Activated CD4-positive, alpha-beta memory T cell treated with anti-CD3 and anti-CD28 coated beads for 36 hours (primary cell): Measurements from ENCODE around the gene RBPJ. TPM values are rescaled to one million over a fixed set of nuclear protein-coding genes. Genes with fewer than 3 reads are reported as not detected.
A peak's percentile ranks its signal among the peaks of the same experiment; 100 is the strongest.

ENCODE experiments used
- CTCF ChIA-PET: fragments of 350-600 bp; sonication (Branson Sonifier 250); formaldehyde crosslinking; loops from one replicate; lab custom pipeline; 2021; ENCODE audit warnings: antibody characterized with exemption, inconsistent platforms; lab: Charles Lee
- POLR2A ChIA-PET: fragments of 350-600 bp; sonication (Branson Sonifier 250); formaldehyde crosslinking; loops from one replicate; lab custom pipeline; 2021; ENCODE audit warnings: antibody characterized with exemption; lab: Charles Lee
- DNase-seq: peaks from one replicate; pipeline ENCODE4 v3.0.0-alpha.2; 2020
- H3K27ac Mint-ChIP-seq: one replicate; pipeline ENCODE4 v1.8.0; 2021; ENCODE audit warnings: mixed read lengths
- H3K27me3 Mint-ChIP-seq: one replicate; pipeline ENCODE4 v1.8.0; 2021; ENCODE audit warnings: mixed read lengths
- H3K36me3 Mint-ChIP-seq: one replicate; pipeline ENCODE4 v1.8.0; 2021; ENCODE audit warnings: mixed read lengths
- H3K4me1 Mint-ChIP-seq: one replicate; pipeline ENCODE4 v1.8.0; 2021; ENCODE audit warnings: low read depth, mixed read lengths
- H3K4me3 Mint-ChIP-seq: one replicate; pipeline ENCODE4 v1.8.0; 2021; ENCODE audit warnings: mild to moderate bottlenecking, mixed read lengths
- H3K9me3 Mint-ChIP-seq: one replicate; pipeline ENCODE4 v1.8.0; 2021; ENCODE audit warnings: mixed read lengths
- intact Hi-C: fragments of 100-400 bp; cut with micrococcal nuclease; formaldehyde crosslinking; loops from one replicate; pipeline ENCODE4 v1.15.1; 2023
- total RNA-seq, 2 experiments: library from RNA; stranded (reverse); gene quantifications; one replicate each; pipeline ENCODE4 v1.2.3, GENCODE V29; 2021

RBPJ gene
- total RNA-seq, 2 experiments from 2014 or later = 262 to 269 TPM

GRCh38 chr4:26322346-26322745 is 1.5 kb downstream of the RBPJ start:
- Mint-ChIP-seq H3K36me3 (peaks cover 38% of the 10 kb centered on the region), H3K4me1 (peaks cover 43% of the 10 kb centered on the region), H3K27me3 (no peaks in the 10 kb centered on the region), H3K9me3 (peaks cover 8% of the 10 kb centered on the region), H3K27ac (peak overlapping the region; percentile 90), H3K4me3 (peak overlapping the region; percentile 86)
- intact Hi-C loops = loop anchor here (5.0 kb wide), 4 partner anchors 190 to 680 kb away; partner anchors contain the start of genes SMIM20 and TBC1D19
- CTCF ChIA-PET = interaction anchor here (1.6 to 3.9 kb wide), 2 partner anchors 88 to 128 kb away, joined by 3 to 15 read pairs; no protein-coding TSS in a partner anchor
- peak; percentile 46 for DNase-seq
- POLR2A ChIA-PET = interaction anchor here (3.0 kb wide), 1 partner anchor 247 kb away, joined by 36 read pairs; no protein-coding TSS in a partner anchor

- Mint-ChIP-seq H3K9me3 (no peaks in the 10 kb centered on the region), H3K27me3 (no peaks in the 10 kb centered on the region), H3K36me3 (peaks cover 32% of the 10 kb centered on the region), H3K4me3 (peak overlapping the region; percentile 86), H3K4me1 (peaks cover 39% of the 10 kb centered on the region), H3K27ac (peak overlapping the region; percentile 90)
- ChIA-PET POLR2A (interaction anchor here (0.6 to 3.0 kb wide), 2 partner anchors 47 to 248 kb away, joined by 3 to 36 read pairs; no protein-coding TSS in a partner anchor), CTCF (interaction anchor here (0.7 to 3.9 kb wide), 5 partner anchors 15 to 385 kb away, joined by 3 to 15 read pairs (median 4); no protein-coding TSS in a partner anchor)
- no peak for DNase-seq
- intact Hi-C loops = loop anchor here (2.0 to 5.0 kb wide), 5 partner anchors 192 to 678 kb away; partner anchors contain the start of genes SMIM20 and TBC1D19
Observed at GRCh38 chr4:26323821-26324220, 3.0 kb downstream of the RBPJ start.

GRCh38 chr4:26325191-26325590 is 4.4 kb downstream of the RBPJ start:
- POLR2A ChIA-PET = interaction anchor here (1.1 kb wide), 1 partner anchor 249 kb away, joined by 4 read pairs; no protein-coding TSS in a partner anchor
- intact Hi-C loops = loop anchor here (1.0 to 5.0 kb wide), 3 partner anchors 47 to 336 kb away; no protein-coding TSS in a partner anchor
- CTCF ChIA-PET = interaction anchor here (0.5 to 3.9 kb wide), 27 partner anchors 55 to 483 kb away, joined by 3 to 17 read pairs (median 3); no protein-coding TSS in a partner anchor
- Mint-ChIP-seq H3K36me3 (peaks cover 28% of the 10 kb centered on the region), H3K27ac (peak overlapping the region; percentile 78), H3K9me3 (no peaks in the 10 kb centered on the region), H3K27me3 (no peaks in the 10 kb centered on the region), H3K4me3 (peak overlapping the region; percentile 62), H3K4me1 (peaks cover 47% of the 10 kb centered on the region)
- DNase-seq = no peak

GRCh38 chr4:26326791-26327190 is 6.0 kb downstream of the RBPJ start:
- intact Hi-C loops = loop anchor here (5.0 kb wide), 1 partner anchor 46 kb away; no protein-coding TSS in a partner anchor
- peaks cover 62% of the 10 kb centered on the region for H3K4me1 Mint-ChIP-seq
- POLR2A ChIA-PET = interaction anchor here (0.6 kb wide), 1 partner anchor 258 kb away, joined by 5 read pairs; no protein-coding TSS in a partner anchor
- H3K27ac Mint-ChIP-seq = peak overlapping the region; percentile 13
- CTCF ChIA-PET = interaction anchor here (0.8 to 9.2 kb wide), 7 partner anchors 10 to 297 kb away, joined by 3 to 136 read pairs (median 4); no protein-coding TSS in a partner anchor
- H3K36me3 Mint-ChIP-seq = peaks cover 20% of the 10 kb centered on the region
- no peak overlapping the region for H3K4me3 Mint-ChIP-seq
- no peak for DNase-seq
- no peaks in the 10 kb centered on the region for H3K27me3 Mint-ChIP-seq
- no peaks in the 10 kb centered on the region for H3K9me3 Mint-ChIP-seq

GRCh38 chr4:26330186-26330787 is 9.5 kb downstream of the RBPJ start:
- DNase-seq = no peak
- peaks cover 53% of the 10 kb centered on the region for H3K4me1 Mint-ChIP-seq
- ChIA-PET POLR2A (interaction anchor here (0.7 to 1.5 kb wide), 3 partner anchors 43 to 79 kb away, joined by 3 to 4 read pairs (median 3); no protein-coding TSS in a partner anchor), CTCF (interaction anchor here (0.6 to 9.2 kb wide), 56 partner anchors 11 to 678 kb away, joined by 3 to 136 read pairs (median 4); no protein-coding TSS in a partner anchor)
- no peaks in the 10 kb centered on the region for H3K27me3 Mint-ChIP-seq
- no peak overlapping the region for H3K27ac Mint-ChIP-seq
- no peak overlapping the region for H3K4me3 Mint-ChIP-seq
- peaks cover under 1% of the 10 kb centered on the region for H3K36me3 Mint-ChIP-seq
- intact Hi-C loops = loop anchor here (1.0 kb wide), 1 partner anchor 80 kb away; no protein-coding TSS in a partner anchor
- no peaks in the 10 kb centered on the region for H3K9me3 Mint-ChIP-seq

GRCh38 chr4:26330946-26331345 is 10.1 kb downstream of the RBPJ start:
- ChIA-PET CTCF (interaction anchor here (0.7 to 9.2 kb wide), 37 partner anchors 11 to 677 kb away, joined by 3 to 136 read pairs (median 4); no protein-coding TSS in a partner anchor), POLR2A (interaction anchor here (0.6 to 1.5 kb wide), 2 partner anchors 78 to 83 kb away, joined by 3 to 4 read pairs; no protein-coding TSS in a partner anchor)
- Mint-ChIP-seq H3K27ac (no peak overlapping the region), H3K27me3 (no peaks in the 10 kb centered on the region), H3K4me1 (peaks cover 53% of the 10 kb centered on the region), H3K36me3 (peaks cover 2% of the 10 kb centered on the region), H3K4me3 (no peak overlapping the region), H3K9me3 (no peaks in the 10 kb centered on the region)
- DNase-seq = no peak
- intact Hi-C loops = loop anchor here (1.0 kb wide), 1 partner anchor 79 kb away; no protein-coding TSS in a partner anchor

GRCh38 chr4:26331380-26331950 is 10.7 kb downstream of the RBPJ start:
- no peak for DNase-seq
- H3K36me3 Mint-ChIP-seq = peaks cover 2% of the 10 kb centered on the region
- H3K4me1 Mint-ChIP-seq = peaks cover 57% of the 10 kb centered on the region
- no peak overlapping the region for H3K27ac Mint-ChIP-seq
- ChIA-PET CTCF (interaction anchor here (0.8 to 9.2 kb wide), 14 partner anchors 10 to 343 kb away, joined by 3 to 136 read pairs (median 8); no protein-coding TSS in a partner anchor), POLR2A (interaction anchor here (0.6 to 1.5 kb wide), 2 partner anchors 78 to 82 kb away, joined by 3 to 4 read pairs; no protein-coding TSS in a partner anchor)
- H3K4me3 Mint-ChIP-seq = no peak overlapping the region
- H3K9me3 Mint-ChIP-seq = no peaks in the 10 kb centered on the region
- intact Hi-C loops = no loop called here
- no peaks in the 10 kb centered on the region for H3K27me3 Mint-ChIP-seq

- Mint-ChIP-seq H3K4me3 (no peak overlapping the region), H3K27ac (no peak overlapping the region), H3K9me3 (no peaks in the 10 kb centered on the region), H3K36me3 (peaks cover 2% of the 10 kb centered on the region), H3K4me1 (peaks cover 50% of the 10 kb centered on the region), H3K27me3 (no peaks in the 10 kb centered on the region)
- CTCF ChIA-PET = interaction anchor here (9.2 kb wide), 1 partner anchor 75 kb away, joined by 136 read pairs; no protein-coding TSS in a partner anchor
- intact Hi-C loops = no loop called here
- DNase-seq = no peak
- POLR2A ChIA-PET = interaction anchor here (0.7 kb wide), 1 partner anchor 57 kb away, joined by 3 read pairs; no protein-coding TSS in a partner anchor
Observed at GRCh38 chr4:26334366-26334765, 13.6 kb downstream of the RBPJ start.

- ChIA-PET POLR2A (no interaction called here), CTCF (interaction anchor here (1.2 kb wide), 1 partner anchor 11 kb away, joined by 4 read pairs; no protein-coding TSS in a partner anchor)
- intact Hi-C loops = no loop called here
- no peaks in the 10 kb centered on the region for H3K27me3 Mint-ChIP-seq
- no peaks in the 10 kb centered on the region for H3K9me3 Mint-ChIP-seq
- peaks cover 5% of the 10 kb centered on the region for H3K36me3 Mint-ChIP-seq
- no peak overlapping the region for H3K4me3 Mint-ChIP-seq
- peaks cover 56% of the 10 kb centered on the region for H3K4me1 Mint-ChIP-seq
- DNase-seq = no peak
- H3K27ac Mint-ChIP-seq = no peak overlapping the region
Observed at GRCh38 chr4:26337612-26338011, 16.8 kb downstream of the RBPJ start.

- Mint-ChIP-seq H3K36me3 (peaks cover 13% of the 10 kb centered on the region), H3K9me3 (no peaks in the 10 kb centered on the region), H3K27ac (no peak overlapping the region), H3K4me1 (peaks cover 59% of the 10 kb centered on the region), H3K4me3 (no peak overlapping the region), H3K27me3 (no peaks in the 10 kb centered on the region)
- intact Hi-C loops = no loop called here
- no peak for DNase-seq
- ChIA-PET CTCF (interaction anchor here (4.0 kb wide), 1 partner anchor 12 kb away, joined by 34 read pairs; no protein-coding TSS in a partner anchor), POLR2A (no interaction called here)
Observed at GRCh38 chr4:26342328-26343037, 21.7 kb downstream of the RBPJ start.

- intact Hi-C loops = no loop called here
- peaks cover 14% of the 10 kb centered on the region for H3K36me3 Mint-ChIP-seq
- H3K27me3 Mint-ChIP-seq = no peaks in the 10 kb centered on the region
- no peak overlapping the region for H3K27ac Mint-ChIP-seq
- peaks cover 58% of the 10 kb centered on the region for H3K4me1 Mint-ChIP-seq
- no peaks in the 10 kb centered on the region for H3K9me3 Mint-ChIP-seq
- POLR2A ChIA-PET = no interaction called here
- no peak overlapping the region for H3K4me3 Mint-ChIP-seq
- CTCF ChIA-PET = interaction anchor here (1.3 to 4.0 kb wide), 2 partner anchors 13 to 355 kb away, joined by 5 to 34 read pairs; no protein-coding TSS in a partner anchor
- no peak for DNase-seq
Observed at GRCh38 chr4:26343038-26343398, 22.2 kb downstream of the RBPJ start.
